GM19467 (cell line): ENCODE measurements around the gene LMBR1.

ENCODE experiments used
- ATAC-seq: cut with Tn5 transposase; IDR thresholded peaks from one replicate; pipeline ENCODE4 v1.9.1; 2021; ENCODE audit warnings: mild to moderate bottlenecking, moderate library complexity; ENCODE audit not compliant: unreplicated experiment

LMBR1 gene

GRCh38 chr7:156635529-156636385 is 257.2 kb downstream of the LMBR1 start:
- no peak for ATAC-seq

- no peak for ATAC-seq
These were observed 258.9 kb downstream of the LMBR1 start for GRCh38 chr7:156634117-156634516.

GRCh38 chr7:156629873-156630272 is 263.1 kb downstream of the LMBR1 start:
- ATAC-seq = no peak

- ATAC-seq = no peak
These were observed 264.4 kb downstream of the LMBR1 start for GRCh38 chr7:156628562-156628961.
